ENCODE data around the gene CAVIN1.
"Not testable (repeated sequence)": the region's sequence is repeated elsewhere in the genome, so short reads cannot be mapped to it uniquely, and the experiment has no call there.

- not testable (repeated sequence) for TF ChIP-seq EZH2 (IDR thresholded peaks at IDR 0.05; ENCODE audit: insufficient read depth, poor library complexity, severe bottlenecking); EZH2phosphoT487 (IDR thresholded peaks at IDR 0.05; ENCODE audit: insufficient read depth, low read depth)
Measured at GRCh38 chr17:42449176-42449575, 26.1 kb upstream of the CAVIN1 start.
